ENCODE data around the gene SLC17A5. TPM values are rescaled to one million over a fixed set of nuclear protein-coding genes. Genes with fewer than 3 reads are reported as not detected.

The SLC17A5 gene
- total RNA-seq, 2 experiments from 2014 or later = 5.1 to 5.4 TPM

GRCh38 chr6:73655341-73655917 is 1.6 kb upstream of the SLC17A5 start:
- ChIA-PET CTCF (interaction anchor here (1.3 to 1.4 kb wide), 3 partner anchors 11 to 266 kb away, joined by 3 to 5 read pairs (median 4); no protein-coding TSS in a partner anchor), POLR2A (no interaction called here)
- Mint-ChIP-seq H3K36me3 (ENCODE audit: low read depth) (peaks cover 3% of the 10 kb centered on the region), H3K27me3 (no peaks in the 10 kb centered on the region), H3K4me3 (peak overlapping the region; percentile 99), H3K9me3 (no peaks in the 10 kb centered on the region), H3K4me1 (peaks cover 38% of the 10 kb centered on the region), H3K27ac (peak overlapping the region; percentile 41)
- no peak for DNase-seq

DNA sequence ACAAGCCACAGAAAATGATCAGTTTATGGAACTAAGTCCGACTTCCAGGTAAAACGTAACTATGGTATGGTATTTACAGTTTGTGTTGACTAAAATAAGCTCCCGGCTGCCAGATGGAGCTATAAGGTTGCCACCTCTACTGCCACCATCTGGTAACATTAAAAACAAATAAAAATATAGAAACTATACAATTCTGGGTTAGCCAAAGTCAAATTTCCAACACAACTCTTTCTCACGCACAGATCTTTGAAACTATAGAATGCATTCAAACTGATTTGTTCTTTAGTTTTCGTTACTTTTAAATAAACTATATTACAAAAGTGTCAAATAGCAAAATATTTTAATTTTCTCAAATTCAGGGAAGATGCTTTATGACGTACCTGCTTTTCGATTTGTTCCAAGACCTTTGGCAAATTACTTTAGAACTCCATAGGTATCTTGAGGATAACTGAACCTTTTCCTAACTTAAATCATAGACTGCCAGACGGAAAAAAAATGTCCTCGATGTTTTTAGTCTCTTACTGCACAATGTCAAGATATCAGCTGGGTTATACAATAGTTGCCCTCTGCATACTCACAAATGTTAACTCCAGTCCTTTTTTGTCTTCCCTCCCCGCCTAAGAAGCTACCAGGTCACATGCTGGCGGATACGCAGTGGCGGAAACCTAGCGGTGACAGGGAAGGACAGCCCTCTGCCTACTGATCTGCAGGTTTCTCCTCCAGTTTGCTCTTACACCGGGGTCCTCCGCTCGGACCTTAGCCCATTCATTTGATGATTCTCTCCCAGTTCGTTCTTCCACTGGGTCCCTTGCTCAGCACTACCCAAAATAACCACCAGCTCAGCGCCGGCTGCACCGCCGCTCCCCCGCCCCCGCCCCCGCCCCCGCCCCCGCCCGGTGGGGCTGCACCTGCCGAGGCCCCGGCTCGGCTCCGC is 888 bp downstream of the SLC17A5 start:
- peak; percentile 80 for DNase-seq
- ChIA-PET POLR2A (interaction anchor here (0.6 to 1.4 kb wide), 2 partner anchors 132 to 203 kb away, joined by 4 to 8 read pairs; partner anchors contain the start of gene EEF1A1), CTCF (interaction anchor here (0.5 to 3.6 kb wide), 29 partner anchors 9 to 518 kb away, joined by 3 to 15 read pairs (median 4); partner anchors contain the start of gene MTO1)
- H3K36me3 Mint-ChIP-seq (ENCODE audit: low read depth) = peaks cover 7% of the 10 kb centered on the region
- peak overlapping the region; percentile 99 for H3K4me3 Mint-ChIP-seq
- no peaks in the 10 kb centered on the region for H3K9me3 Mint-ChIP-seq
- no peaks in the 10 kb centered on the region for H3K27me3 Mint-ChIP-seq
- peak overlapping the region; percentile 98 for H3K27ac Mint-ChIP-seq
- H3K4me1 Mint-ChIP-seq = peaks cover 37% of the 10 kb centered on the region

DNA sequence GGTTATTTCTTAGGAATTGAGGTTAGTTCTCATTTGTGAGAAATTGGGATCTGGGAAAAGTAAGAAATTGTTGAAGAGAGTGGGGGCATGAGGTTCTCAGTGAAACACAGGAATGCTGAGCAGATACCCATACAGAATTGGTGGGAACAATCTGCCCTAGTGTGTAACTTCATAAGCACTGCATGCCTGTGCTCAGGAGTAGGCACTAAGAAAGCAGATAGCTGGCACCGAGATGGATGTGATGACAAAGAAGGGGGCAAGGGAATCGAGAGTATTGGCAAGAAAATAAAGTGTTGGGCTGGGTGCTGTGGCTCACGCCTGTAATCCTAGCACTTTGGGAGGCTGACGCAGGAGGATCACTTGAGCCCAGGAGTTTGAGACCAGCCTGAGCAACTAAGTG is 4.0 kb downstream of the SLC17A5 start:
- ChIA-PET POLR2A (no interaction called here), CTCF (interaction anchor here (0.6 kb wide), 1 partner anchor 365 kb away, joined by 3 read pairs; no protein-coding TSS in a partner anchor)
- Mint-ChIP-seq H3K9me3 (no peaks in the 10 kb centered on the region), H3K4me3 (no peak overlapping the region), H3K27ac (no peak overlapping the region), H3K27me3 (no peaks in the 10 kb centered on the region), H3K4me1 (peaks cover 32% of the 10 kb centered on the region), H3K36me3 (ENCODE audit: low read depth) (peaks cover 7% of the 10 kb centered on the region)
- DNase-seq = no peak

- H3K4me3 Mint-ChIP-seq = no peak overlapping the region
- peaks cover 7% of the 10 kb centered on the region for H3K36me3 Mint-ChIP-seq (ENCODE audit: low read depth)
- ChIA-PET POLR2A (no interaction called here), CTCF (interaction anchor here (0.6 to 1.0 kb wide), 3 partner anchors 9 to 373 kb away, joined by 3 read pairs; no protein-coding TSS in a partner anchor)
- peaks cover 28% of the 10 kb centered on the region for H3K4me1 Mint-ChIP-seq
- no peak overlapping the region for H3K27ac Mint-ChIP-seq
- H3K27me3 Mint-ChIP-seq = no peaks in the 10 kb centered on the region
- DNase-seq = no peak
- no peaks in the 10 kb centered on the region for H3K9me3 Mint-ChIP-seq
Observed at GRCh38 chr6:73648166-73648565, 5.6 kb downstream of the SLC17A5 start.

GRCh38 chr6:73644941-73645591 is 8.7 kb downstream of the SLC17A5 start:
- peak overlapping the region; percentile 71 for H3K4me3 Mint-ChIP-seq
- no peaks in the 10 kb centered on the region for H3K27me3 Mint-ChIP-seq
- DNase-seq = no peak
- peaks cover 18% of the 10 kb centered on the region for H3K36me3 Mint-ChIP-seq (ENCODE audit: low read depth)
- peak overlapping the region; percentile 78 for H3K27ac Mint-ChIP-seq
- peaks cover 13% of the 10 kb centered on the region for H3K4me1 Mint-ChIP-seq
- no peaks in the 10 kb centered on the region for H3K9me3 Mint-ChIP-seq
- CTCF ChIA-PET = no interaction called here
- POLR2A ChIA-PET = interaction anchor here (0.6 kb wide), 1 partner anchor 125 kb away, joined by 5 read pairs; no protein-coding TSS in a partner anchor

- DNase-seq = no peak
- Mint-ChIP-seq H3K27ac (no peak overlapping the region), H3K27me3 (no peaks in the 10 kb centered on the region), H3K4me3 (no peak overlapping the region), H3K9me3 (no peaks in the 10 kb centered on the region), H3K36me3 (ENCODE audit: low read depth) (peaks cover 19% of the 10 kb centered on the region), H3K4me1 (peaks cover 13% of the 10 kb centered on the region)
- ChIA-PET POLR2A (interaction anchor here (0.6 kb wide), 1 partner anchor 122 kb away, joined by 3 read pairs; no protein-coding TSS in a partner anchor), CTCF (interaction anchor here (0.5 to 0.9 kb wide), 2 partner anchors 9 to 93 kb away, joined by 3 to 6 read pairs; no protein-coding TSS in a partner anchor)
Observed at GRCh38 chr6:73644030-73644429, 9.8 kb downstream of the SLC17A5 start.

DNA sequence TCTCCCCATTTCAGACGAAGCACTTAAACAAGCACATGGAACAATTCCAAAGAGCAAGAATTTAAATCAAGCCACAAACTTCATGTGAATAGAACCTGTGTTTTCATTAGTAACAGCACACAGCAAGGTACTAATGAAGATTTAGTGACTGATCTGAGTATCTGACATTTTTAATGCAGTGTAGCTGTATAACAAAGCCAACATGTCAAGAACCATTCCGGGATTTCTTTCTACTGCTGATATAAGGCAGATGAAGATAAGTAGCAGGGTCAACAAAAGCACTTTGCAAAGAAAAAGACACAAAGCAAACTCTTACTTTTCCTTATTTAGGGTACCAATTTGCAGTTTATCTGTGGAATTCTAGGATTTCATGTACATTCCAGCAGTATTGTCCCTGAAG is 11.3 kb downstream of the SLC17A5 start:
- DNase-seq = no peak
- Mint-ChIP-seq H3K4me1 (peaks cover 13% of the 10 kb centered on the region), H3K27me3 (no peaks in the 10 kb centered on the region), H3K36me3 (ENCODE audit: low read depth) (peaks cover 19% of the 10 kb centered on the region), H3K27ac (no peak overlapping the region), H3K4me3 (no peak overlapping the region), H3K9me3 (no peaks in the 10 kb centered on the region)
- POLR2A ChIA-PET = no interaction called here
- CTCF ChIA-PET = interaction anchor here (1.0 kb wide), 1 partner anchor 32 kb away, joined by 5 read pairs; no protein-coding TSS in a partner anchor

GRCh38 chr6:73640179-73640750 is 13.5 kb downstream of the SLC17A5 start:
- Mint-ChIP-seq H3K4me1 (peaks cover 5% of the 10 kb centered on the region), H3K36me3 (ENCODE audit: low read depth) (peaks cover 23% of the 10 kb centered on the region), H3K9me3 (no peaks in the 10 kb centered on the region), H3K27ac (no peak overlapping the region), H3K27me3 (no peaks in the 10 kb centered on the region), H3K4me3 (no peak overlapping the region)
- ChIA-PET CTCF (no interaction called here), POLR2A (no interaction called here)
- DNase-seq = no peak

GRCh38 chr6:73639040-73639439 is 14.8 kb downstream of the SLC17A5 start:
- ChIA-PET CTCF (interaction anchor here (1.7 kb wide), 1 partner anchor 8 kb away, joined by 6 read pairs; no protein-coding TSS in a partner anchor), POLR2A (no interaction called here)
- H3K4me1 Mint-ChIP-seq = no peaks in the 10 kb centered on the region
- DNase-seq = no peak
- H3K27ac Mint-ChIP-seq = no peak overlapping the region
- H3K4me3 Mint-ChIP-seq = no peak overlapping the region
- peaks cover 26% of the 10 kb centered on the region for H3K36me3 Mint-ChIP-seq (ENCODE audit: low read depth)
- H3K27me3 Mint-ChIP-seq = no peaks in the 10 kb centered on the region
- no peaks in the 10 kb centered on the region for H3K9me3 Mint-ChIP-seq

GRCh38 chr6:73637404-73637803 is 16.4 kb downstream of the SLC17A5 start:
- Mint-ChIP-seq H3K27me3 (no peaks in the 10 kb centered on the region), H3K36me3 (ENCODE audit: low read depth) (peaks cover 25% of the 10 kb centered on the region), H3K4me3 (no peak overlapping the region), H3K9me3 (no peaks in the 10 kb centered on the region), H3K27ac (no peak overlapping the region), H3K4me1 (no peaks in the 10 kb centered on the region)
- POLR2A ChIA-PET = no interaction called here
- DNase-seq = no peak
- CTCF ChIA-PET = interaction anchor here (1.7 to 2.3 kb wide), 2 partner anchors 9 to 16 kb away, joined by 6 read pairs; partner anchors contain the start of gene SLC17A5

GRCh38 chr6:73636048-73636447 is 17.7 kb downstream of the SLC17A5 start:
- POLR2A ChIA-PET = no interaction called here
- Mint-ChIP-seq H3K9me3 (no peaks in the 10 kb centered on the region), H3K27ac (no peak overlapping the region), H3K4me1 (no peaks in the 10 kb centered on the region), H3K27me3 (no peaks in the 10 kb centered on the region), H3K36me3 (ENCODE audit: low read depth) (peaks cover 22% of the 10 kb centered on the region), H3K4me3 (no peak overlapping the region)
- CTCF ChIA-PET = interaction anchor here (0.7 to 2.3 kb wide), 3 partner anchors 18 to 72 kb away, joined by 3 to 6 read pairs (median 5); partner anchors contain the start of gene SLC17A5
- DNase-seq = no peak

GRCh38 chr6:73632346-73632745 is 21.4 kb downstream of the SLC17A5 start:
- no peak overlapping the region for H3K27ac Mint-ChIP-seq
- H3K9me3 Mint-ChIP-seq = no peaks in the 10 kb centered on the region
- no peaks in the 10 kb centered on the region for H3K4me1 Mint-ChIP-seq
- CTCF ChIA-PET = interaction anchor here (0.6 to 4.0 kb wide), 5 partner anchors 11 to 117 kb away, joined by 3 to 15 read pairs (median 4); partner anchors contain the start of gene SLC17A5
- POLR2A ChIA-PET = no interaction called here
- no peak overlapping the region for H3K4me3 Mint-ChIP-seq
- peaks cover 20% of the 10 kb centered on the region for H3K36me3 Mint-ChIP-seq (ENCODE audit: low read depth)
- no peak for DNase-seq
- no peaks in the 10 kb centered on the region for H3K27me3 Mint-ChIP-seq

Data from activated CD4-positive, alpha-beta T cell treated with anti-CD3 and anti-CD28 coated beads, Interleukin-2, amount 10 ng/mL, durations not matched to agents 7 days and 5 days (primary cell).